Suprapubic skin (tissue), 4 donors: ENCODE results near the gene LRP1-AS. TPM values are rescaled to one million over a fixed set of nuclear protein-coding genes. Genes with fewer than 3 reads are reported as not detected.
A peak's percentile ranks its signal among the peaks of the same experiment; 100 is the strongest.

Source experiments
- DNase-seq, 2 donors: peaks; one replicate each; pipeline ENCODE4 v3.0.0-alpha.2; 2019; ENCODE audit warnings: low spot score in 2 of 2
- H3K27ac ChIP-seq: fragments of 200-600 bp; sonication (generic); one replicate; pipeline ENCODE4 v1.5.1; 2019
- H3K27me3 ChIP-seq: fragments of 200-600 bp; sonication (generic); one replicate; pipeline ENCODE4 v1.5.1; 2019
- H3K36me3 ChIP-seq: fragments of 200-600 bp; sonication (generic); one replicate; pipeline ENCODE4 v1.5.1; 2019
- H3K4me1 ChIP-seq: fragments of 200-600 bp; sonication (generic); one replicate; pipeline ENCODE4 v1.5.1; 2019
- H3K4me3 ChIP-seq: fragments of 200-600 bp; sonication (generic); one replicate; pipeline ENCODE4 v1.5.1; 2019; ENCODE audit warnings: mild to moderate bottlenecking
- H3K9me3 ChIP-seq: fragments of 200-600 bp; sonication (generic); one replicate; pipeline ENCODE4 v1.5.1; 2019
- EP300 ChIP-seq: sonication (generic); formaldehyde crosslinking; IDR thresholded peaks from one replicate; pipeline ENCODE4 v1.6.1; 2017; ENCODE audit warnings: antibody characterized with exemption
- POLR2A ChIP-seq, 2 donors: fragments of 450-650 bp; IDR thresholded peaks; one replicate each; pipeline ENCODE4 v1.6.1; 2017; ENCODE audit warnings: antibody characterized with exemption in 2 of 2, mild to moderate bottlenecking in 2 of 2, moderate library complexity in 2 of 2
- POLR2AphosphoS5 ChIP-seq, 3 donors: sonication (generic); formaldehyde crosslinking; IDR thresholded peaks; one replicate each; pipeline ENCODE4 v1.6.1; 2017; ENCODE audit warnings: antibody characterized with exemption in 3 of 3
- WGBS: methylation state at CpG from one replicate; pipeline ENCODE4 v1.1.5; 2018; 5-methylcytosine and 5-hydroxymethylcytosine counted together
- total RNA-seq, 4 donors: library from RNA; depleted of rRNA; stranded (reverse); fragments of >200 nt; gene quantifications; one replicate each; pipeline ENCODE4 v1.1.0, GENCODE V29; 2016
- TF ChIP-seq, protein P1 (sequence below), 2 donors: fragments of 200-600 bp in 1 of 2; fragments of 450-650 bp in 1 of 2; sonication (generic) in 1 of 2; IDR thresholded peaks; one replicate each; pipeline ENCODE4 v1.5.1; 2016 to 2019; ENCODE audit warnings: antibody characterized with exemption in 2 of 2, mild to moderate bottlenecking in 1 of 2, moderate library complexity in 1 of 2

LRP1-AS gene
- total RNA-seq, 4 donors from 2014 or later, result not detected

- Histone ChIP-seq H3K9me3 (no peaks in the 10 kb centered on the region), H3K27me3 (no peaks in the 10 kb centered on the region), H3K4me1 (peaks cover 63% of the 10 kb centered on the region), H3K4me3 (no peak overlapping the region), H3K27ac (no peak overlapping the region), H3K36me3 (peaks cover 58% of the 10 kb centered on the region)
- WGBS, result 96% methylated on average over 8 of the region's 14 CpGs
- no peak for DNase-seq
- no peak for TF ChIP-seq POLR2AphosphoS5 (IDR thresholded peaks at IDR 0.05)
- TF ChIP-seq, protein P1, sequence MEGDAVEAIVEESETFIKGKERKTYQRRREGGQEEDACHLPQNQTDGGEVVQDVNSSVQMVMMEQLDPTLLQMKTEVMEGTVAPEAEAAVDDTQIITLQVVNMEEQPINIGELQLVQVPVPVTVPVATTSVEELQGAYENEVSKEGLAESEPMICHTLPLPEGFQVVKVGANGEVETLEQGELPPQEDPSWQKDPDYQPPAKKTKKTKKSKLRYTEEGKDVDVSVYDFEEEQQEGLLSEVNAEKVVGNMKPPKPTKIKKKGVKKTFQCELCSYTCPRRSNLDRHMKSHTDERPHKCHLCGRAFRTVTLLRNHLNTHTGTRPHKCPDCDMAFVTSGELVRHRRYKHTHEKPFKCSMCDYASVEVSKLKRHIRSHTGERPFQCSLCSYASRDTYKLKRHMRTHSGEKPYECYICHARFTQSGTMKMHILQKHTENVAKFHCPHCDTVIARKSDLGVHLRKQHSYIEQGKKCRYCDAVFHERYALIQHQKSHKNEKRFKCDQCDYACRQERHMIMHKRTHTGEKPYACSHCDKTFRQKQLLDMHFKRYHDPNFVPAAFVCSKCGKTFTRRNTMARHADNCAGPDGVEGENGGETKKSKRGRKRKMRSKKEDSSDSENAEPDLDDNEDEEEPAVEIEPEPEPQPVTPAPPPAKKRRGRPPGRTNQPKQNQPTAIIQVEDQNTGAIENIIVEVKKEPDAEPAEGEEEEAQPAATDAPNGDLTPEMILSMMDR (IDR thresholded peaks at IDR 0.05), result no peak
- no peak for TF ChIP-seq EP300
- no peak for TF ChIP-seq POLR2A (IDR thresholded peaks at IDR 0.05)
Measured at GRCh38 chr12:57178213-57178612, 30.8 kb upstream of the LRP1-AS start.

- Histone ChIP-seq H3K9me3 (no peaks in the 10 kb centered on the region), H3K27me3 (no peaks in the 10 kb centered on the region), H3K4me3 (no peak overlapping the region), H3K27ac (no peak overlapping the region), H3K4me1 (peaks cover 61% of the 10 kb centered on the region), H3K36me3 (peaks cover 58% of the 10 kb centered on the region)
- no peak for DNase-seq
- WGBS, result 91% methylated on average over 15 of the region's 16 CpGs
- TF ChIP-seq EP300, result no peak
- no peak for TF ChIP-seq POLR2AphosphoS5 (IDR thresholded peaks at IDR 0.05)
- TF ChIP-seq, protein P1 (IDR thresholded peaks at IDR 0.05), result no peak
- no peak for TF ChIP-seq POLR2A (IDR thresholded peaks at IDR 0.05)
Measured at GRCh38 chr12:57177354-57177753, 29.9 kb upstream of the LRP1-AS start.

DNA sequence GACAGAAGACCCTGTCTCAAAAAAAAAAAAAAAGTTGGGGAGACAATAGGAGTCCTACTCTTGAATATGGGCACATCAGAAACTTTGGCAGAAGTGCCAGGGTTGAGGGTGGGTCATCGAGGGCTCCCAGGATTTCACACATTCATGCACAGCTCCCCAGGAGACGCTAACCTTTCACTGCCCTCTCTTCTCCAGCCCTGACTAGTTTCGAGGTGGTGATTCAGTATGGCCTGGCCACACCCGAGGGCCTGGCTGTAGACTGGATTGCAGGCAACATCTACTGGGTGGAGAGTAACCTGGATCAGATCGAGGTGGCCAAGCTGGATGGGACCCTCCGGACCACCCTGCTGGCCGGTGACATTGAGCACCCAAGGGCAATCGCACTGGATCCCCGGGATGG, 29.4 kb upstream of the LRP1-AS start:
- Histone ChIP-seq H3K4me1 (peaks cover 62% of the 10 kb centered on the region), H3K36me3 (peaks cover 58% of the 10 kb centered on the region), H3K9me3 (no peaks in the 10 kb centered on the region), H3K4me3 (no peak overlapping the region), H3K27me3 (no peaks in the 10 kb centered on the region), H3K27ac (no peak overlapping the region)
- no peak for DNase-seq
- 81% methylated on average over 4 of the region's 9 CpGs for WGBS
- TF ChIP-seq POLR2A (IDR thresholded peaks at IDR 0.05), result no peak
- no peak for TF ChIP-seq EP300
- TF ChIP-seq, protein P1 (IDR thresholded peaks at IDR 0.05), result no peak
- TF ChIP-seq POLR2AphosphoS5 (IDR thresholded peaks at IDR 0.05), result no peak

DNA sequence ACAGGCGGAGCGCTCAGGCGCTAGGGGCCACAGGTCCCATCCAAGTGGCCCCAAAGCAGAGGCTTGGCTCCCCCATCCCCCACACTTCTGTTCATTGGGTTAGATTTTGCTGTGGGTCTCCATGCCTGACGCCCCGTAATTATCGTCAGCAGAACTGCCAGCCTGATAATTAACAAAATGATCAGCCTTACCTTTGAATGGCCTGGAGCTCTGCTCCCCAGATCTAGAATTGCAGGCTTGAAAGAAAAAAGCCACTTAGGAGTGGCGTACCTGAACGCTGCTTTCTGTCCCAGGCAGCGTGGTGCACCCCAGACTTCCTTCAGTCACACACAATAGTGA, 28.7 kb upstream of the LRP1-AS start:
- 81% methylated on average over 6 of the region's 9 CpGs for WGBS
- Histone ChIP-seq H3K9me3 (no peaks in the 10 kb centered on the region), H3K36me3 (peaks cover 56% of the 10 kb centered on the region), H3K4me1 (peaks cover 62% of the 10 kb centered on the region), H3K27ac (peak overlapping the region; percentile 54), H3K27me3 (no peaks in the 10 kb centered on the region), H3K4me3 (no peak overlapping the region)
- TF ChIP-seq EP300 (no peak), POLR2A (IDR thresholded peaks at IDR 0.05) (no peak), POLR2AphosphoS5 (IDR thresholded peaks at IDR 0.05) (no peak)
- TF ChIP-seq, protein P1 (IDR thresholded peaks at IDR 0.05), result no peak
- no peak for DNase-seq

DNA sequence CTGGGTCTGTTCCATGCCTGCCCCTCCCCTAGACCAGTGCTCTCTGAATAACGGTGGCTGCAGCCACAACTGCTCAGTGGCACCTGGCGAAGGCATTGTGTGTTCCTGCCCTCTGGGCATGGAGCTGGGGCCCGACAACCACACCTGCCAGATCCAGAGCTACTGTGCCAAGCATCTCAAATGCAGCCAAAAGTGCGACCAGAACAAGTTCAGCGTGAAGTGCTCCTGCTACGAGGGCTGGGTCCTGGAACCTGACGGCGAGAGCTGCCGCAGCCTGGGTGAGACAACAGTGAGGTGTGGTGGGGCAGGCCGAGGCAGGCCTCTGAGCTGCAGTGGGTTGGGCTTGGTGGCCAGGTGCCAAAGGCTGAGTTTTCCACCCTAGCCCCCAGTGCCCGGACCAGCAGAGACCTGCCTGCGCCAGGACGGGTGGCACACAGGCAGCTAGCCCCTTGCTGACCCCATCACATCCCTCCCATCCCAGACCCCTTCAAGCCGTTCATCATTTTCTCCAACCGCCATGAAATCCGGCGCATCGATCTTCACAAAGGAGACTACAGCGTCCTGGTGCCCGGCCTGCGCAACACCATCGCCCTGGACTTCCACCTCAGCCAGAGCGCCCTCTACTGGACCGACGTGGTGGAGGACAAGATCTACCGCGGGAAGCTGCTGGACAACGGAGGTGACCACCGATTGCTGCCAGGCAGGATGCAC, 28.2 kb upstream of the LRP1-AS start:
- DNase-seq, result peak; percentile 93
- TF ChIP-seq POLR2AphosphoS5 (IDR thresholded peaks at IDR 0.05), result peak in 2 of 3 donors; percentile 9 to 68
- TF ChIP-seq, protein P1 (IDR thresholded peaks at IDR 0.05), result peak; percentile 55 to 72
- TF ChIP-seq POLR2A (IDR thresholded peaks at IDR 0.05), result no peak
- no peak for TF ChIP-seq EP300
- no peaks in the 10 kb centered on the region for H3K9me3 ChIP-seq
- no peak overlapping the region for H3K4me3 ChIP-seq
- H3K27me3 ChIP-seq, result no peaks in the 10 kb centered on the region
- H3K36me3 ChIP-seq, result peaks cover 51% of the 10 kb centered on the region
- H3K4me1 ChIP-seq, result peaks cover 62% of the 10 kb centered on the region
- peak overlapping the region; percentile 54 for H3K27ac ChIP-seq
- 38% methylated on average over 18 of the region's 29 CpGs for WGBS
